PC-9 (cell line): Measurements from ENCODE around the gene RRP1.

Experiments used
- EZH2 ChIP-seq: fragments of 200-600 bp; sonication (generic); IDR thresholded peaks from 2 replicates; pipeline ENCODE4 v1.8.0; 2017; ENCODE audit warnings: antibody characterized with exemption, low read depth
- TF ChIP-seq, protein P1 (sequence below): fragments of 200-600 bp; sonication (generic); conservative IDR thresholded peaks from 2 replicates; pipeline ENCODE4 v1.6.1; 2017; ENCODE audit warnings: mixed run types, antibody characterized with exemption, mild to moderate bottlenecking, moderate library complexity

DNA sequence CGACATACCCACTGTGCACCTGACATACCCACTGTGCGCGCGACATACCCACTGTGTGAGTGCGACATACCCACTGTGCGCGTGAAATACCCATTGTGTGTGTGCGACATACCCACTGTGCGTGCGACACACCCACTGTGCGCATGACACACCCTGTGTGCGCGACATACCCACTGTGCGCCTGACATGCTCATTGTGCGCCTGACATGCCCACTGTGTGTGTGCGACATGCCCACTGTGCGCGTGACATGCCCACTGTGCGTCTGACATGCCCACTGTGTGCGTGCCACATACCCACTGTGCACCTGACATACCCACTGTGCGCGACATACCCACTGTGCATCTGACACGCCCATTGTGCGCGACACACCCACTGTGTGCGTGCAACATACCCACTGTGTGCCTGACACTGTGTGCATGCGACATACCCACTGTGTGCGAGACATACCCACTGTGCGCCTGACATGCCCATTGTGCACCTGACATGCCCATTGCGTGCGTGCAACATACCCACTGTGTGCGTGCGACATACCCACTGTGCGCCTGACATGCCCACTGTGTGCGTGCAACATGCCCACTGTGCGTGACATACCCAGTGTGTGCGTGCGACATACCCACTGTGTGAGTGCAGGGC is 2.5 kb upstream of the RRP1 start:
- TF ChIP-seq, protein P1, sequence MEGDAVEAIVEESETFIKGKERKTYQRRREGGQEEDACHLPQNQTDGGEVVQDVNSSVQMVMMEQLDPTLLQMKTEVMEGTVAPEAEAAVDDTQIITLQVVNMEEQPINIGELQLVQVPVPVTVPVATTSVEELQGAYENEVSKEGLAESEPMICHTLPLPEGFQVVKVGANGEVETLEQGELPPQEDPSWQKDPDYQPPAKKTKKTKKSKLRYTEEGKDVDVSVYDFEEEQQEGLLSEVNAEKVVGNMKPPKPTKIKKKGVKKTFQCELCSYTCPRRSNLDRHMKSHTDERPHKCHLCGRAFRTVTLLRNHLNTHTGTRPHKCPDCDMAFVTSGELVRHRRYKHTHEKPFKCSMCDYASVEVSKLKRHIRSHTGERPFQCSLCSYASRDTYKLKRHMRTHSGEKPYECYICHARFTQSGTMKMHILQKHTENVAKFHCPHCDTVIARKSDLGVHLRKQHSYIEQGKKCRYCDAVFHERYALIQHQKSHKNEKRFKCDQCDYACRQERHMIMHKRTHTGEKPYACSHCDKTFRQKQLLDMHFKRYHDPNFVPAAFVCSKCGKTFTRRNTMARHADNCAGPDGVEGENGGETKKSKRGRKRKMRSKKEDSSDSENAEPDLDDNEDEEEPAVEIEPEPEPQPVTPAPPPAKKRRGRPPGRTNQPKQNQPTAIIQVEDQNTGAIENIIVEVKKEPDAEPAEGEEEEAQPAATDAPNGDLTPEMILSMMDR = no peak
- no peak for TF ChIP-seq EZH2
